ENCODE data around the gene HTRA3. TPM values are rescaled to one million over a fixed set of nuclear protein-coding genes. Genes with fewer than 3 reads are reported as not detected.

HTRA3 gene
- polyA plus RNA-seq, 1 donor from 2014 or later: not detected

DNA sequence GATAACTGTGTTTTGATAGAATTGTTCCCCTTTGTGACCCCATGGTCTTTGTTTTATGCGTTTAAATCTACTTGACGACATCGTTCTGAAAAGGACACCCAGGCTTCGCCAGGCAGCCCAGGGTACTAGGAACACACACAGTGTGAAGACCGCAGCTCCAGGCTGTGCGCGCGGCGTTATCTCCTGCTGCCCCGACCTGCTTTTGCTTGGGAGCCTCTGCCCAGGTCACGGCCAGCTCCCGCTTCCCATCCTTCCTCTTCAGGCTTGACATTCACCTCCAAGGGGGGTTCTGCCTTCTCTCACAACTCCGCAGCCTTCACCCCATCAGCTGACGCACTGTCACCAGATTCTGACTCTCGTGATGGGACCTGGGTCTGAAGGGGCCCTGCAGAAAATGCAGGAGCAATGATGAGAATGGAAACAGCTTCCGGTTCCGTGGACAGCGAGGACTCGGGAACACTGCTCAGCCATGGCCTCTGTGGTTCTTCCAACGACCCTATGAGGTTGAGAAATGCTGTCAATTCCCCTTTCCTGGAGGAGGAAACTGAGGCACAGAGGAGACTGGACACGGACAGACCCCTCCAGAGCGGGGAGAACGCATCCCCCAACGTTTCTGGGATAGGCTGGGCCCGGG, 536 bp upstream of the HTRA3 start:
- Histone ChIP-seq H3K9me3 (ENCODE audit: low read length) (no peaks in the 10 kb centered on the region), H3K27ac (ENCODE audit: low read length) (no peak overlapping the region), H3K79me2 (replicated peaks; ENCODE audit: insufficient read depth, low read length) (no peaks in the 10 kb centered on the region), H4K20me1 (ENCODE audit: insufficient read depth) (no peaks in the 10 kb centered on the region), H3K27me3 (ENCODE audit: insufficient read depth, low read depth, low read length) (peaks cover 37% of the 10 kb centered on the region), H3K9me2 (ENCODE audit: insufficient read depth, low read length) (no peaks in the 10 kb centered on the region), H3K4me3 (ENCODE audit: low read length) (no peak overlapping the region), H3K9ac (ENCODE audit: low read length) (no peak overlapping the region), H3K36me3 (ENCODE audit: insufficient read depth, low read length) (no peaks in the 10 kb centered on the region), H3F3A (ENCODE audit: insufficient read depth, low read length, poor library complexity, severe bottlenecking) (no peaks in the 10 kb centered on the region), H2AFZ (ENCODE audit: low read depth, low read length) (no peak overlapping the region), H3K4me2 (ENCODE audit: low read length) (no peak overlapping the region)
- TF ChIP-seq POLR2AphosphoS5 (IDR thresholded peaks at IDR 0.05): no peak
- TF ChIP-seq, protein P1, sequence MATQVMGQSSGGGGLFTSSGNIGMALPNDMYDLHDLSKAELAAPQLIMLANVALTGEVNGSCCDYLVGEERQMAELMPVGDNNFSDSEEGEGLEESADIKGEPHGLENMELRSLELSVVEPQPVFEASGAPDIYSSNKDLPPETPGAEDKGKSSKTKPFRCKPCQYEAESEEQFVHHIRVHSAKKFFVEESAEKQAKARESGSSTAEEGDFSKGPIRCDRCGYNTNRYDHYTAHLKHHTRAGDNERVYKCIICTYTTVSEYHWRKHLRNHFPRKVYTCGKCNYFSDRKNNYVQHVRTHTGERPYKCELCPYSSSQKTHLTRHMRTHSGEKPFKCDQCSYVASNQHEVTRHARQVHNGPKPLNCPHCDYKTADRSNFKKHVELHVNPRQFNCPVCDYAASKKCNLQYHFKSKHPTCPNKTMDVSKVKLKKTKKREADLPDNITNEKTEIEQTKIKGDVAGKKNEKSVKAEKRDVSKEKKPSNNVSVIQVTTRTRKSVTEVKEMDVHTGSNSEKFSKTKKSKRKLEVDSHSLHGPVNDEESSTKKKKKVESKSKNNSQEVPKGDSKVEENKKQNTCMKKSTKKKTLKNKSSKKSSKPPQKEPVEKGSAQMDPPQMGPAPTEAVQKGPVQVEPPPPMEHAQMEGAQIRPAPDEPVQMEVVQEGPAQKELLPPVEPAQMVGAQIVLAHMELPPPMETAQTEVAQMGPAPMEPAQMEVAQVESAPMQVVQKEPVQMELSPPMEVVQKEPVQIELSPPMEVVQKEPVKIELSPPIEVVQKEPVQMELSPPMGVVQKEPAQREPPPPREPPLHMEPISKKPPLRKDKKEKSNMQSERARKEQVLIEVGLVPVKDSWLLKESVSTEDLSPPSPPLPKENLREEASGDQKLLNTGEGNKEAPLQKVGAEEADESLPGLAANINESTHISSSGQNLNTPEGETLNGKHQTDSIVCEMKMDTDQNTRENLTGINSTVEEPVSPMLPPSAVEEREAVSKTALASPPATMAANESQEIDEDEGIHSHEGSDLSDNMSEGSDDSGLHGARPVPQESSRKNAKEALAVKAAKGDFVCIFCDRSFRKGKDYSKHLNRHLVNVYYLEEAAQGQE (IDR thresholded peaks at IDR 0.05; ENCODE audit: borderline replicate concordance): no peak
- no peak for TF ChIP-seq RAD21 (conservative IDR thresholded peaks at IDR 0.05)
- no peak for TF ChIP-seq EZH2 (IDR thresholded peaks at IDR 0.05; ENCODE audit: borderline replicate concordance, insufficient read depth, low read length, poor library complexity, severe bottlenecking)
- TF ChIP-seq SMC3 (conservative IDR thresholded peaks at IDR 0.05; ENCODE audit: poor library complexity): no peak
- no peak for TF ChIP-seq TAF1 (IDR thresholded peaks at IDR 0.05; ENCODE audit: low read depth)
- TF ChIP-seq, protein P2, sequence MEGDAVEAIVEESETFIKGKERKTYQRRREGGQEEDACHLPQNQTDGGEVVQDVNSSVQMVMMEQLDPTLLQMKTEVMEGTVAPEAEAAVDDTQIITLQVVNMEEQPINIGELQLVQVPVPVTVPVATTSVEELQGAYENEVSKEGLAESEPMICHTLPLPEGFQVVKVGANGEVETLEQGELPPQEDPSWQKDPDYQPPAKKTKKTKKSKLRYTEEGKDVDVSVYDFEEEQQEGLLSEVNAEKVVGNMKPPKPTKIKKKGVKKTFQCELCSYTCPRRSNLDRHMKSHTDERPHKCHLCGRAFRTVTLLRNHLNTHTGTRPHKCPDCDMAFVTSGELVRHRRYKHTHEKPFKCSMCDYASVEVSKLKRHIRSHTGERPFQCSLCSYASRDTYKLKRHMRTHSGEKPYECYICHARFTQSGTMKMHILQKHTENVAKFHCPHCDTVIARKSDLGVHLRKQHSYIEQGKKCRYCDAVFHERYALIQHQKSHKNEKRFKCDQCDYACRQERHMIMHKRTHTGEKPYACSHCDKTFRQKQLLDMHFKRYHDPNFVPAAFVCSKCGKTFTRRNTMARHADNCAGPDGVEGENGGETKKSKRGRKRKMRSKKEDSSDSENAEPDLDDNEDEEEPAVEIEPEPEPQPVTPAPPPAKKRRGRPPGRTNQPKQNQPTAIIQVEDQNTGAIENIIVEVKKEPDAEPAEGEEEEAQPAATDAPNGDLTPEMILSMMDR (IDR thresholded peaks at IDR 0.05; ENCODE audit: poor library complexity, severe bottlenecking): no peak
- no peak for TF ChIP-seq EP300 (conservative IDR thresholded peaks at IDR 0.05; ENCODE audit: poor library complexity, severe bottlenecking)
- no peak for TF ChIP-seq MXI1 (conservative IDR thresholded peaks at IDR 0.05; ENCODE audit: poor library complexity, severe bottlenecking)

DNA sequence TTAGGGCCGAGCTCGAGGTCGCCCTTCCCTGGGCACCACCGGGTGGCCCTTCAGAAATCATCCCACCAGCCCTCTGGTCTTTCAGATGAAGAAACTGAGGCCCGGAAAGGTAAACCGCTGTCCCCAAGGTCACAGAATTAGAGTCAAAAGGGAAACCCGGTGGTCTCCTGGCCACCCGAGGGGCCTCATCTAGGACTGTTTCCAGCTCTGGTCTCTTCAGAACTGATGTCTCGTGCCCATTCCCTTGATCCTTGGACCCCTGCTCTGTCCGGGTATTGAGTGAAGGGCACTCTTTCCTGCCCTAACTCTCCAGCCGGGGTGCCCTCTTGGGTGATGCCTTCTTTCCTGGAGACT, 841 bp downstream of the HTRA3 start:
- Histone ChIP-seq H3K9me3 (ENCODE audit: low read length) (no peaks in the 10 kb centered on the region), H2AFZ (ENCODE audit: low read depth, low read length) (no peak overlapping the region), H3K4me2 (ENCODE audit: low read length) (no peak overlapping the region), H3F3A (ENCODE audit: insufficient read depth, low read length, poor library complexity, severe bottlenecking) (no peaks in the 10 kb centered on the region), H3K27me3 (ENCODE audit: insufficient read depth, low read depth, low read length) (peaks cover 37% of the 10 kb centered on the region), H3K79me2 (replicated peaks; ENCODE audit: insufficient read depth, low read length) (no peaks in the 10 kb centered on the region), H4K20me1 (ENCODE audit: insufficient read depth) (no peaks in the 10 kb centered on the region), H3K9me2 (ENCODE audit: insufficient read depth, low read length) (no peaks in the 10 kb centered on the region), H3K9ac (ENCODE audit: low read length) (no peak overlapping the region), H3K4me3 (ENCODE audit: low read length) (no peak overlapping the region), H3K36me3 (ENCODE audit: insufficient read depth, low read length) (no peaks in the 10 kb centered on the region), H3K27ac (ENCODE audit: low read length) (no peak overlapping the region)
- TF ChIP-seq SMC3 (conservative IDR thresholded peaks at IDR 0.05; ENCODE audit: poor library complexity) (no peak), EZH2 (IDR thresholded peaks at IDR 0.05; ENCODE audit: borderline replicate concordance, insufficient read depth, low read length, poor library complexity, severe bottlenecking) (no peak), RAD21 (conservative IDR thresholded peaks at IDR 0.05) (no peak)

All from neural cell (in vitro differentiated cells).